ENCODE results near the gene SEC14L3. TPM values are rescaled to one million over a fixed set of nuclear protein-coding genes. Genes with fewer than 3 reads are reported as not detected.

Gene SEC14L3
- total RNA-seq, 1 experiment from 2014 or later: not detected

- no peaks in the 10 kb centered on the region for H3K9me3 ChIP-seq (ENCODE audit: control insufficient read depth, insufficient read depth, low read depth, low read length)
- H3K27me3 ChIP-seq (ENCODE audit: control insufficient read depth, insufficient read depth, low read length): no peaks in the 10 kb centered on the region
- H3K27ac ChIP-seq (ENCODE audit: low read length): no peak overlapping the region
- no TSS peak for BruUV-seq (replicated peaks)
- in situ Hi-C loops (cut with HindIII; ENCODE audit: low pct_unique_long_range_greater_than_20kb, low sequenced_read_pairs) (no loop called here), intact Hi-C loops (cut with micrococcal nuclease; ENCODE audit: unreplicated experiment) (no loop called here)
- H3K36me3 ChIP-seq (ENCODE audit: control insufficient read depth, insufficient read depth, low read length): no peaks in the 10 kb centered on the region
- H3K4me3 ChIP-seq (ENCODE audit: low read depth in 2 of 2, low read length in 2 of 2): no peak overlapping the region
- ATAC-seq (no peak), DNase-seq (ENCODE audit: low read depth, low spot score) (no peak)
- H3K4me1 ChIP-seq (ENCODE audit: control insufficient read depth, insufficient read depth, low read length): no peaks in the 10 kb centered on the region
- ChIA-PET POLR2A (no interaction called here), CTCF (no interaction called here)
- TF ChIP-seq, protein P1, sequence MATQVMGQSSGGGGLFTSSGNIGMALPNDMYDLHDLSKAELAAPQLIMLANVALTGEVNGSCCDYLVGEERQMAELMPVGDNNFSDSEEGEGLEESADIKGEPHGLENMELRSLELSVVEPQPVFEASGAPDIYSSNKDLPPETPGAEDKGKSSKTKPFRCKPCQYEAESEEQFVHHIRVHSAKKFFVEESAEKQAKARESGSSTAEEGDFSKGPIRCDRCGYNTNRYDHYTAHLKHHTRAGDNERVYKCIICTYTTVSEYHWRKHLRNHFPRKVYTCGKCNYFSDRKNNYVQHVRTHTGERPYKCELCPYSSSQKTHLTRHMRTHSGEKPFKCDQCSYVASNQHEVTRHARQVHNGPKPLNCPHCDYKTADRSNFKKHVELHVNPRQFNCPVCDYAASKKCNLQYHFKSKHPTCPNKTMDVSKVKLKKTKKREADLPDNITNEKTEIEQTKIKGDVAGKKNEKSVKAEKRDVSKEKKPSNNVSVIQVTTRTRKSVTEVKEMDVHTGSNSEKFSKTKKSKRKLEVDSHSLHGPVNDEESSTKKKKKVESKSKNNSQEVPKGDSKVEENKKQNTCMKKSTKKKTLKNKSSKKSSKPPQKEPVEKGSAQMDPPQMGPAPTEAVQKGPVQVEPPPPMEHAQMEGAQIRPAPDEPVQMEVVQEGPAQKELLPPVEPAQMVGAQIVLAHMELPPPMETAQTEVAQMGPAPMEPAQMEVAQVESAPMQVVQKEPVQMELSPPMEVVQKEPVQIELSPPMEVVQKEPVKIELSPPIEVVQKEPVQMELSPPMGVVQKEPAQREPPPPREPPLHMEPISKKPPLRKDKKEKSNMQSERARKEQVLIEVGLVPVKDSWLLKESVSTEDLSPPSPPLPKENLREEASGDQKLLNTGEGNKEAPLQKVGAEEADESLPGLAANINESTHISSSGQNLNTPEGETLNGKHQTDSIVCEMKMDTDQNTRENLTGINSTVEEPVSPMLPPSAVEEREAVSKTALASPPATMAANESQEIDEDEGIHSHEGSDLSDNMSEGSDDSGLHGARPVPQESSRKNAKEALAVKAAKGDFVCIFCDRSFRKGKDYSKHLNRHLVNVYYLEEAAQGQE (IDR thresholded peaks at IDR 0.05; ENCODE audit: insufficient read depth in 1 of 2, low read depth in 2 of 2, low read length in 1 of 2): no peak
- no peak for TF ChIP-seq CTCF (IDR thresholded peaks at IDR 0.05)
- TF ChIP-seq POLR2AphosphoS5 (IDR thresholded peaks at IDR 0.05; ENCODE audit: low read depth, low read length): no peak
- TF ChIP-seq TCF7L2 (IDR thresholded peaks at IDR 0.05; ENCODE audit: low read depth, low read length): no peak
- TF ChIP-seq SIN3A (IDR thresholded peaks at IDR 0.05; ENCODE audit: borderline replicate concordance, insufficient read depth, low read depth, low read length): no peak
These were observed 16.6 kb downstream of the SEC14L3 start for GRCh38 chr22:30455075-30455840.

DNA sequence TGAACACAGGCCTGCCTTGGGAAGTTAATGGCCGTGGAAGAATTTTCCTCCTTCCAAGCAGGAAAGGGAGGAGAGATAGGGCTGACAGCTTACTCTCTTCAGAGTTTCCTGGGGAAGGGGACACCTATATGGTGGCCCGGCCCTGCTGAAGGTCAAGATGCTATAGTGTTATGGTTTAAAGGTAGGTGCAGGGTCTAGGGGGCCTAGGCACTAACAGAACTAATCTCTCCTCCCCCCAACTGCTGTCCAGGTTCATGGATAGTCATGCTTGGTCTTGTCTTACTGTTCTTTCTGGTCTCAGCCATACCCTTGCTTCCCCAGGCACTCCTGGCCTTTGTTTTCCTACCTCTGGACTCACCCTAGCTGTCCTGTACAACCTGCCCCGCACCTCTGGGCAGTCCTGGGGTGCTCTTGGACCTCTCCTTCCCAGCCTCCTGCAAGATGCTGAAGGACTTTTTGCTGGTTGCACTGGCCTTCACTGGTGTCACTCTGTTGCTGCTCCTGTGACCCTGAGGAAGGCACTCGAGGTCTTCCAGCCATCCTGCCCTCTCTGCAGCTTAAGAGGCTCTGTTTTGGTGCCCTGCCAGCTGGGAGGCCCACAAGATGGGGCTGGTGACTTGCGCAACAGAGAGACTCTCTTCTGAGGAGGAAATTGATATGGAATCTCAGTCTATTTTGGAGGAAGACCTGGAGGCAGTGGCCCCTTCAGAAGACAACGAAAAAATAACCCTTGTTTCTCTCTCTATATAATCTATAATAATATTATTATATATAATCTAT lies 17.9 kb downstream of the SEC14L3 start:
- Histone ChIP-seq H3K27me3 (ENCODE audit: control insufficient read depth, insufficient read depth, low read length) (no peaks in the 10 kb centered on the region), H3K4me1 (ENCODE audit: control insufficient read depth, insufficient read depth, low read length) (no peaks in the 10 kb centered on the region), H3K9me3 (ENCODE audit: control insufficient read depth, insufficient read depth, low read depth, low read length) (no peaks in the 10 kb centered on the region), H3K4me3 (ENCODE audit: low read depth in 2 of 2, low read length in 2 of 2) (no peak overlapping the region), H3K36me3 (ENCODE audit: control insufficient read depth, insufficient read depth, low read length) (no peaks in the 10 kb centered on the region), H3K27ac (ENCODE audit: low read length) (no peak overlapping the region)
- CTCF ChIA-PET: interaction anchor here (0.6 kb wide), 1 partner anchor 153 kb away, joined by 10 read pairs; the partner anchor contains the start of gene TCN2
- TF ChIP-seq, protein P1 (IDR thresholded peaks at IDR 0.05; ENCODE audit: insufficient read depth in 1 of 2, low read depth in 2 of 2, low read length in 1 of 2): no peak
- no peak for TF ChIP-seq TCF7L2 (IDR thresholded peaks at IDR 0.05; ENCODE audit: low read depth, low read length)
- TF ChIP-seq POLR2AphosphoS5 (IDR thresholded peaks at IDR 0.05; ENCODE audit: low read depth, low read length): no peak
- no peak for TF ChIP-seq SIN3A (IDR thresholded peaks at IDR 0.05; ENCODE audit: borderline replicate concordance, insufficient read depth, low read depth, low read length)
- TF ChIP-seq CTCF (IDR thresholded peaks at IDR 0.05): no peak
- DNase-seq (ENCODE audit: low read depth, low spot score) (no peak), ATAC-seq (peak; percentile 64)
- in situ Hi-C loops (cut with HindIII; ENCODE audit: low pct_unique_long_range_greater_than_20kb, low sequenced_read_pairs): no loop called here
- POLR2A ChIA-PET: no interaction called here
- no TSS peak for BruUV-seq (replicated peaks)
- intact Hi-C loops (cut with micrococcal nuclease; ENCODE audit: unreplicated experiment): no loop called here
